Measurements from ENCODE around the gene P2RX7. TPM values are rescaled to one million over a fixed set of nuclear protein-coding genes. Genes with fewer than 3 reads are reported as not detected.
"Not testable (repeated sequence)": the region's sequence is repeated elsewhere in the genome, so short reads cannot be mapped to it uniquely, and the experiment has no call there.

Gene P2RX7
- total RNA-seq, 1 donor from 2014 or later: 0.12 TPM

DNA sequence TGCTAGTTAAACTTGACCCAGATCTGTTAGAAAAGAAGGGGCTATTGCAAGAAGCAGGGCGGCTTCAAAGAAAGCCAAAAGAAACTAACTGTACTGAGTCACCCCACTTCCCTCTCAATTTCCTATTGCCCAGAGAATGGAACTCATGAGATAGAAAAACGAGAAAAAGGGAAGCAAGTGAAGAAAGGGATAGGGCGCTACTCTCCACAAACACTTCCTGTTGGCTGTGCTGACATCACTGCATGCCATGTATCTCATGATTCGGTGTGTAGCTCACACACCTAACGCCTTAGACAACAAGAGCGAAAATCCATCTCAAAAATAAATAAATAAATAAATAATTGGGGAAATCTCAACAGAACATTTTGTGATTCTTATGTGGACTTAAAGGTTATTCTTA lies 64.2 kb downstream of the P2RX7 start:
- TF ChIP-seq, protein P1, sequence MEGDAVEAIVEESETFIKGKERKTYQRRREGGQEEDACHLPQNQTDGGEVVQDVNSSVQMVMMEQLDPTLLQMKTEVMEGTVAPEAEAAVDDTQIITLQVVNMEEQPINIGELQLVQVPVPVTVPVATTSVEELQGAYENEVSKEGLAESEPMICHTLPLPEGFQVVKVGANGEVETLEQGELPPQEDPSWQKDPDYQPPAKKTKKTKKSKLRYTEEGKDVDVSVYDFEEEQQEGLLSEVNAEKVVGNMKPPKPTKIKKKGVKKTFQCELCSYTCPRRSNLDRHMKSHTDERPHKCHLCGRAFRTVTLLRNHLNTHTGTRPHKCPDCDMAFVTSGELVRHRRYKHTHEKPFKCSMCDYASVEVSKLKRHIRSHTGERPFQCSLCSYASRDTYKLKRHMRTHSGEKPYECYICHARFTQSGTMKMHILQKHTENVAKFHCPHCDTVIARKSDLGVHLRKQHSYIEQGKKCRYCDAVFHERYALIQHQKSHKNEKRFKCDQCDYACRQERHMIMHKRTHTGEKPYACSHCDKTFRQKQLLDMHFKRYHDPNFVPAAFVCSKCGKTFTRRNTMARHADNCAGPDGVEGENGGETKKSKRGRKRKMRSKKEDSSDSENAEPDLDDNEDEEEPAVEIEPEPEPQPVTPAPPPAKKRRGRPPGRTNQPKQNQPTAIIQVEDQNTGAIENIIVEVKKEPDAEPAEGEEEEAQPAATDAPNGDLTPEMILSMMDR (conservative IDR thresholded peaks at IDR 0.05): no peak
- H3K4me3 Mint-ChIP-seq: no peak overlapping the region
- H3K27me3 Mint-ChIP-seq (ENCODE audit: low read depth): no peaks in the 10 kb centered on the region
- DNase-seq (ENCODE audit: low read depth, low spot score): no peak
- H3K4me1 Mint-ChIP-seq: no peaks in the 10 kb centered on the region
- no peaks in the 10 kb centered on the region for H3K9me3 Mint-ChIP-seq
- no peaks in the 10 kb centered on the region for H3K36me3 Mint-ChIP-seq (ENCODE audit: low read depth)
- no peak overlapping the region for H3K27ac Mint-ChIP-seq (ENCODE audit: unreplicated experiment)

- Mint-ChIP-seq H3K27me3 (ENCODE audit: low read depth) (no peaks in the 10 kb centered on the region), H3K9me3 (no peaks in the 10 kb centered on the region), H3K4me1 (no peaks in the 10 kb centered on the region), H3K27ac (ENCODE audit: unreplicated experiment) (no peak overlapping the region), H3K36me3 (ENCODE audit: low read depth) (no peaks in the 10 kb centered on the region), H3K4me3 (no peak overlapping the region)
- TF ChIP-seq, protein P1 (conservative IDR thresholded peaks at IDR 0.05): no peak
- no peak for DNase-seq (ENCODE audit: low read depth, low spot score)
Observed at GRCh38 chr12:121198949-121199348, 66.3 kb downstream of the P2RX7 start.

DNA sequence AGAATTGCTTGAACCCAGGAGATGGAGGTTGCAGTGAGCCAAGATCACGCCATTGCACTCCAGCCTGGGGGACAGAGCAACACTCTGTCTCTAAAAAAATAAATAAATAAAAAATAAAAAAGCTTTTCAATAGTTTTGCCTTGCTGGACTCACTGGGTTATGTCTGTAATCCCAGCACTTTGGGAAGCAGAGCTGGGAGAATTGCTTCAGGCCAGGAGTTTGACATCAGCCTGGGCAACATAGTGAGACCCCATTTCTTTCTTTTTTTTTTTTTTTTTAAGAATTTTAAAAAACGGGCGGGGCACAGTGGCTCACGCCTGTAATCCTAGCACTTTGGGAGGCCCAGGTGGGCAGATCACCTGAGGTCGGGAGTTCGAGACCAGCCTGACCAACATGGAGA lies 68.5 kb downstream of the P2RX7 start:
- not testable (repeated sequence) for H3K4me3 Mint-ChIP-seq; H3K9me3 Mint-ChIP-seq; DNase-seq (ENCODE audit: low read depth, low spot score); H3K27me3 Mint-ChIP-seq (ENCODE audit: low read depth); H3K27ac Mint-ChIP-seq (ENCODE audit: unreplicated experiment); H3K4me1 Mint-ChIP-seq; H3K36me3 Mint-ChIP-seq (ENCODE audit: low read depth)

- Mint-ChIP-seq H3K27ac (ENCODE audit: unreplicated experiment) (no peak overlapping the region), H3K4me1 (no peaks in the 10 kb centered on the region), H3K9me3 (no peaks in the 10 kb centered on the region), H3K27me3 (ENCODE audit: low read depth) (no peaks in the 10 kb centered on the region), H3K36me3 (ENCODE audit: low read depth) (no peaks in the 10 kb centered on the region), H3K4me3 (no peak overlapping the region)
- no peak for DNase-seq (ENCODE audit: low read depth, low spot score)
- TF ChIP-seq, protein P1 (conservative IDR thresholded peaks at IDR 0.05): no peak
Observed at GRCh38 chr12:121202407-121203355, 70.0 kb downstream of the P2RX7 start.

GRCh38 chr12:121203482-121203881 lies 70.8 kb downstream of the P2RX7 start:
- no peak overlapping the region for H3K27ac Mint-ChIP-seq (ENCODE audit: unreplicated experiment)
- H3K27me3 Mint-ChIP-seq (ENCODE audit: low read depth): peaks cover 5% of the 10 kb centered on the region
- no peaks in the 10 kb centered on the region for H3K4me1 Mint-ChIP-seq
- no peak overlapping the region for H3K4me3 Mint-ChIP-seq
- no peak for DNase-seq (ENCODE audit: low read depth, low spot score)
- no peaks in the 10 kb centered on the region for H3K9me3 Mint-ChIP-seq
- TF ChIP-seq, protein P1 (conservative IDR thresholded peaks at IDR 0.05): no peak
- H3K36me3 Mint-ChIP-seq (ENCODE audit: low read depth): no peaks in the 10 kb centered on the region

- Mint-ChIP-seq H3K4me1 (peaks cover under 1% of the 10 kb centered on the region), H3K36me3 (ENCODE audit: low read depth) (no peaks in the 10 kb centered on the region)
- DNase-seq (ENCODE audit: low read depth, low spot score): no peak
Observed at GRCh38 chr12:121205491-121205890, 72.8 kb downstream of the P2RX7 start.

DNA sequence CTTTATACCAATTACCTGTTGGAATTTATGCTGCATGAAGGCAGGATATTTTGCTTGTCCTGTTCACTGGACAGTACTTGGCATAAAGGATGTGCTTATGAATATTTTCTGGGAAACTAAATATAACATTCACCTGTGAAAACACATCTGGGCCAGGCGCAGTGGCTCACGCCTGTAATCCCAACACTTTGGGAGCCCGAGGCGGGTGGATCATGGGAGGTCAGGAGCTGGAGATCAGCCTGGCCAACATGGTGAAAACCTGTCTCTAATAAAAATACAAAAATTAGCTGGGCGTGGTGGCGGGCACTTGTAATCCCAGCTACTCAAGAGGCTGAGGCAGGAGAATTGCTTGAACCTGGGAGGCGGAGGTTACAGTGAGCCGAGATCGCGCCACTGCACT lies 75.9 kb downstream of the P2RX7 start:
- DNase-seq (ENCODE audit: low read depth, low spot score); H3K27me3 Mint-ChIP-seq (ENCODE audit: low read depth); H3K4me1 Mint-ChIP-seq; H3K9me3 Mint-ChIP-seq; H3K27ac Mint-ChIP-seq (ENCODE audit: unreplicated experiment); H3K36me3 Mint-ChIP-seq (ENCODE audit: low read depth): not testable (repeated sequence)
- H3K4me3 Mint-ChIP-seq: peak overlapping the region; percentile 69

More at GRCh38 chr12:121205491-121205890, 72.8 kb downstream of the P2RX7 start:
- Mint-ChIP-seq H3K4me3 (no peak overlapping the region), H3K9me3 (no peaks in the 10 kb centered on the region), H3K27ac (ENCODE audit: unreplicated experiment) (no peak overlapping the region), H3K27me3 (ENCODE audit: low read depth) (peaks cover 6% of the 10 kb centered on the region)
- TF ChIP-seq, protein P1 (conservative IDR thresholded peaks at IDR 0.05): no peak

Measured in neural crest cell (in vitro differentiated cells).